Prostate gland (tissue), 2 donors: ENCODE results near the gene RPTN.

Experiments used
- CTCF ChIP-seq, 4 experiments: fragments of 200-600 bp in 2 of 4; fragments of 450-650 bp in 2 of 4; sonication (generic) in 2 of 4; IDR thresholded peaks; 1 replicate in 3 of 4; 2 replicates in 1 of 4; pipeline ENCODE4 v1.5.1; 2016 to 2019; ENCODE audit warnings: antibody characterized with exemption in 4 of 4, mild to moderate bottlenecking in 2 of 4, moderate library complexity in 2 of 4
- POLR2A ChIP-seq: fragments of 450-650 bp; IDR thresholded peaks from one replicate; pipeline ENCODE4 v1.6.1; 2016; ENCODE audit warnings: antibody characterized with exemption, mild to moderate bottlenecking
- POLR2AphosphoS5 ChIP-seq: sonication (generic); formaldehyde crosslinking; IDR thresholded peaks from one replicate; pipeline ENCODE4 v1.6.1; 2017; ENCODE audit warnings: antibody characterized with exemption

- TF ChIP-seq CTCF (IDR thresholded peaks at IDR 0.05) (no peak), POLR2A (no peak), POLR2AphosphoS5 (no peak)
These were observed 40.1 kb downstream of the RPTN start for GRCh38 chr1:152118915-152119314.
